GM12878 (cell line): ENCODE results near the gene TMEM98. TPM values are rescaled to one million over a fixed set of nuclear protein-coding genes. Genes with fewer than 3 reads are reported as not detected.

Source experiments
- ATAC-seq: fragments of 200-7000 bp; cut with Tn5 transposase; 3 replicates; pipeline ENCODE4 v1.9.1; 2020; ENCODE audit warnings: mild to moderate bottlenecking, moderate library complexity
- BruUV-seq: library from RNA; stranded (reverse); fragments of 400-500 nt; replicated peaks from 2 replicates; lab custom pipeline; 2021; lab: Mats Ljungman, UMichigan
- CTCF ChIA-PET: fragments of 300-600 bp; sonication (Branson Sonifier 250); formaldehyde crosslinking; extraction: SDS; loops from one replicate; lab custom pipeline; 2021; ENCODE audit warnings: inconsistent platforms; lab: Yijun Ruan, JAX
- POLR2A ChIA-PET: fragments of 350-600 bp; formaldehyde crosslinking; extraction: SDS; loops from one replicate; lab custom pipeline; 2021; ENCODE audit warnings: inconsistent platforms; lab: Charles Lee
- RAD21 ChIA-PET: fragments of 300-600 bp; sonication (Branson Sonifier 250); formaldehyde crosslinking; loops from one replicate; lab custom pipeline; 2023; ENCODE audit warnings: antibody characterized with exemption; ENCODE audit not compliant: unreplicated experiment; lab: Charles Lee
- SMC1A ChIA-PET: fragments of 300-600 bp; sonication (Branson Sonifier 250); formaldehyde crosslinking; loops from one replicate; lab custom pipeline; 2023; ENCODE audit not compliant: unreplicated experiment, uncharacterized antibody; lab: Charles Lee
- DNase-seq: peaks from one replicate; pipeline ENCODE4 v3.0.0-alpha.2; 2011; ENCODE audit warnings: low read depth, low spot score
- FAIRE-seq: peaks from 3 replicates; lab custom pipeline; 2011; peaks lifted over from hg19 to GRCh38; lab: Jason Lieb, UNC
- H2AFZ ChIP-seq: 2 replicates; pipeline ENCODE4 v1.6.0; 2011; ENCODE audit warnings: low read depth, low read length, control low read depth; ENCODE audit not compliant: control insufficient read depth
- H3K27ac ChIP-seq: 2 replicates; pipeline ENCODE4 v1.5.1; 2011; ENCODE audit warnings: control low read depth; ENCODE audit not compliant: control insufficient read depth, insufficient read depth
- H3K27me3 ChIP-seq, 2 experiments: replicated peaks in 1 of 2; 2 replicates each; pipeline versions ENCODE4 v1.6.0 to v1.6.1; 2011; ENCODE audit warnings: low read length in 1 of 2; ENCODE audit not compliant: control insufficient read depth in 2 of 2, insufficient read depth in 2 of 2
- H3K36me3 ChIP-seq, 2 experiments: 2 replicates each; pipeline ENCODE4 v1.5.1; 2011; ENCODE audit warnings: low read length in 1 of 2; ENCODE audit not compliant: control insufficient read depth in 2 of 2, insufficient read depth in 2 of 2
- H3K4me1 ChIP-seq: 2 replicates; pipeline ENCODE4 v1.6.1; 2011; ENCODE audit warnings: mild to moderate bottlenecking, low read length, moderate library complexity, mixed read lengths; ENCODE audit not compliant: control insufficient read depth, insufficient read depth
- H3K4me2 ChIP-seq: 2 replicates; pipeline ENCODE4 v1.6.0; 2011; ENCODE audit warnings: control low read depth; ENCODE audit not compliant: control insufficient read depth, insufficient read depth
- H3K4me3 ChIP-seq: fragments of 200-600 bp; sonication (generic); 2 replicates; pipeline ENCODE4 v1.5.1; 2016
- H3K79me2 ChIP-seq: 2 replicates; pipeline ENCODE4 v1.6.0; 2011; ENCODE audit warnings: low read length; ENCODE audit not compliant: control insufficient read depth, insufficient read depth
- H3K9ac ChIP-seq: 2 replicates; pipeline ENCODE4 v1.8.0; 2011; ENCODE audit warnings: low read length, control low read depth, mixed read lengths; ENCODE audit not compliant: control insufficient read depth, insufficient read depth
- H3K9me3 ChIP-seq: replicated peaks from 3 replicates; pipeline ENCODE4 v1.5.1; 2011; ENCODE audit warnings: mild to moderate bottlenecking, low read length; ENCODE audit not compliant: control insufficient read depth, insufficient read depth
- H4K20me1 ChIP-seq: 2 replicates; pipeline ENCODE4 v1.6.0; 2011; ENCODE audit not compliant: control insufficient read depth, insufficient read depth
- ASH2L ChIP-seq: fragments of 300-600, 200-600 bp; sonication (generic); IDR thresholded peaks from 2 replicates; pipeline ENCODE4 v1.6.1; 2017; ENCODE audit warnings: low read depth, mild to moderate bottlenecking, borderline replicate concordance
- CBFB ChIP-seq: IDR thresholded peaks from 2 replicates; pipeline ENCODE4 v1.6.1; 2016; ENCODE audit warnings: antibody characterized with exemption, low read depth
- HDGF ChIP-seq: fragments of 450-650 bp; IDR thresholded peaks from 2 replicates; pipeline ENCODE4 v1.6.1; 2016; ENCODE audit warnings: antibody characterized with exemption
- KDM1A ChIP-seq: fragments of 200-600 bp; sonication (generic); IDR thresholded peaks from 2 replicates; pipeline ENCODE4 v1.6.1; 2016; ENCODE audit warnings: borderline replicate concordance
- KLF5 ChIP-seq: fragments of 450-650 bp; IDR thresholded peaks from 2 replicates; pipeline ENCODE4 v1.6.1; 2014; ENCODE audit warnings: mild to moderate bottlenecking; ENCODE audit not compliant: partially characterized antibody
- MEF2A ChIP-seq: IDR thresholded peaks from 2 replicates; pipeline ENCODE4 v1.6.1; 2011; ENCODE audit warnings: low read depth, mild to moderate bottlenecking, low read length, moderate library complexity; ENCODE audit not compliant: insufficient read depth
- NFXL1 ChIP-seq: fragments of 450-650 bp; IDR thresholded peaks from 2 replicates; pipeline ENCODE4 v1.6.1; 2017; ENCODE audit warnings: antibody characterized with exemption, mild to moderate bottlenecking, borderline replicate concordance
- NR2C2 ChIP-seq: IDR thresholded peaks from 2 replicates; pipeline ENCODE4 v1.6.1; 2011; ENCODE audit warnings: borderline replicate concordance, low read depth; ENCODE audit not compliant: control insufficient read depth, insufficient read length
- POLR2AphosphoS5 ChIP-seq: IDR thresholded peaks from 2 replicates; pipeline ENCODE4 v1.6.1; 2011; ENCODE audit warnings: mild to moderate bottlenecking, low read length, inconsistent platforms
- POU2F2 ChIP-seq: IDR thresholded peaks from 3 replicates; pipeline ENCODE4 v1.6.1; 2011; ENCODE audit warnings: low read depth, mild to moderate bottlenecking, low read length, borderline replicate concordance
- PRDM15 ChIP-seq: fragments of 450-650 bp; formaldehyde crosslinking; IDR thresholded peaks from 2 replicates; pipeline ENCODE4 v1.4.0; 2020; ENCODE audit warnings: mild to moderate bottlenecking, moderate library complexity
- RCOR1 ChIP-seq: conservative IDR thresholded peaks from 2 replicates; pipeline ENCODE4 v1.6.1; 2012; ENCODE audit warnings: low read depth, low read length, improper control_type of control experiment
- SPI1 ChIP-seq: IDR thresholded peaks from 2 replicates; pipeline ENCODE4 v1.6.1; 2011; ENCODE audit warnings: low read depth, mild to moderate bottlenecking, low read length, moderate library complexity, borderline replicate concordance; ENCODE audit not compliant: insufficient read depth
- USF2 ChIP-seq: IDR thresholded peaks from 2 replicates; pipeline ENCODE4 v1.6.1; 2011; ENCODE audit warnings: low read depth, low read length, improper control_type of control experiment, borderline replicate concordance
- ZBTB4 ChIP-seq: fragments of 450-650 bp; formaldehyde crosslinking; IDR thresholded peaks from 2 replicates; pipeline ENCODE4 v1.4.0; 2022; ENCODE audit warnings: mild to moderate bottlenecking, moderate library complexity
- ZNF24 ChIP-seq: fragments of 450-650 bp; IDR thresholded peaks from 2 replicates; pipeline ENCODE4 v1.6.1; 2017; ENCODE audit warnings: antibody characterized with exemption, mild to moderate bottlenecking
- ZNF384 ChIP-seq: IDR thresholded peaks from 2 replicates; pipeline ENCODE4 v1.6.1; 2012; ENCODE audit warnings: low read depth, mild to moderate bottlenecking, low read length, improper control_type of control experiment, borderline replicate concordance
- WGBS: methylation state at CpG from one replicate; pipeline ENCODE4 v1.1.6; 2016; ENCODE audit warnings: low lambda C conversion rate; ENCODE audit not compliant: insufficient replicate concordance, insufficient coverage; ENCODE audit errors: missing lambda C conversion rate; 5-methylcytosine and 5-hydroxymethylcytosine counted together
- in situ Hi-C: fragments of 300-500 bp; cut with MboI; formaldehyde crosslinking; loops from 9 replicates; pipeline ENCODE4 v1.14.3; 2018; ENCODE audit warnings: mixed read lengths
- intact Hi-C: fragments of 100-400 bp; cut with micrococcal nuclease; formaldehyde crosslinking; loops from one replicate; pipeline ENCODE4 v1.14.2; 2022; ENCODE audit not compliant: unreplicated experiment
- polyA plus RNA-seq, 11 experiments: library from polyadenylated mRNA; depleted of rRNA in 4 of 11; unstranded in 6 of 11; stranded (reverse) in 5 of 11; fragments of >200 nt; fragmentation: Nextera tagmentation in 4 of 11; fragmentation: Illumina TruSeq in 1 of 11; extraction: Ambion mirVana in 4 of 11; extraction: Trizol in 1 of 11; gene quantifications; 1 replicate in 1 of 11; 2 replicates in 10 of 11; pipeline versions ENCODE4 v1.2.1 to v1.2.3, GENCODE V29; 2011 to 2016; ENCODE audit warnings: inconsistent platforms in 2 of 11, missing spikeins in 2 of 11, low read depth in 1 of 11
- total RNA-seq, 4 experiments: library from RNA; depleted of rRNA in 3 of 4; stranded (reverse); fragments of >200 nt in 3 of 4; fragmentation: Illumina TruSeq in 1 of 4; extraction: Trizol in 1 of 4; gene quantifications; 2 replicates each; pipeline versions ENCODE4 v1.2.1 to v1.2.3, GENCODE V29; 2013 to 2021

The TMEM98 gene
- total and polyA plus RNA-seq, 10 of the 15 experiments (the other 5 are each of a cell fraction or from before 2014, with no cell fraction given), result 0.04 to 0.73 (median 0.13) TPM; not detected in 3

- Histone ChIP-seq H3K27me3 (peaks cover 4 to 6% of the 10 kb centered on the region in 2 experiments; a peak in 3 of 4 replicates), H3K4me3 (no peak overlapping the region), H3K36me3 (no peaks in the 10 kb centered on the region), H3K9me3 (no peaks in the 10 kb centered on the region), H3K79me2 (no peaks in the 10 kb centered on the region), H3K4me2 (no peak overlapping the region), H3K9ac (no peak overlapping the region), H4K20me1 (no peaks in the 10 kb centered on the region; the same call in 1 of the 2 replicates), H3K4me1 (no peaks in the 10 kb centered on the region), H3K27ac (no peak overlapping the region), H2AFZ (no peak overlapping the region)
- RAD21 ChIA-PET, result interaction anchor here (1.2 kb wide), 1 partner anchor 18 kb away, joined by 4 read pairs; no protein-coding TSS in a partner anchor
- CTCF ChIA-PET, result interaction anchor here (0.6 to 4.0 kb wide), 2 partner anchors 151 to 473 kb away, joined by 5 to 66 read pairs; no protein-coding TSS in a partner anchor
- FAIRE-seq (no peak), ATAC-seq (no peak), DNase-seq (no peak)
- SMC1A ChIA-PET, result no interaction called here
- TF ChIP-seq POU2F2 (no peak), KLF5 (no peak), RCOR1 (no peak), USF2 (no peak), POLR2AphosphoS5 (no peak), ZNF384 (no peak), PRDM15 (CRISPR knock-in tag) (no peak), ZNF24 (no peak), CBFB (no peak), HDGF (no peak), MEF2A (no peak), SPI1 (no peak), NFXL1 (no peak), NR2C2 (no peak), KDM1A (no peak), ASH2L (no peak), ZBTB4 (no peak)
- BruUV-seq, result no TSS peak
- WGBS, result 21% methylated on average over 2 of the region's 2 CpGs
- POLR2A ChIA-PET, result no interaction called here
- in situ Hi-C loops (no loop called here), intact Hi-C loops (no loop called here)
Measured at GRCh38 chr17:32933881-32934280, 5.9 kb downstream of the TMEM98 start.
